ENCODE results near the gene TMEM235. TPM values are rescaled to one million over a fixed set of nuclear protein-coding genes. Genes with fewer than 3 reads are reported as not detected.

The TMEM235 gene
- polyA plus RNA-seq, 2 donors: not detected

DNA sequence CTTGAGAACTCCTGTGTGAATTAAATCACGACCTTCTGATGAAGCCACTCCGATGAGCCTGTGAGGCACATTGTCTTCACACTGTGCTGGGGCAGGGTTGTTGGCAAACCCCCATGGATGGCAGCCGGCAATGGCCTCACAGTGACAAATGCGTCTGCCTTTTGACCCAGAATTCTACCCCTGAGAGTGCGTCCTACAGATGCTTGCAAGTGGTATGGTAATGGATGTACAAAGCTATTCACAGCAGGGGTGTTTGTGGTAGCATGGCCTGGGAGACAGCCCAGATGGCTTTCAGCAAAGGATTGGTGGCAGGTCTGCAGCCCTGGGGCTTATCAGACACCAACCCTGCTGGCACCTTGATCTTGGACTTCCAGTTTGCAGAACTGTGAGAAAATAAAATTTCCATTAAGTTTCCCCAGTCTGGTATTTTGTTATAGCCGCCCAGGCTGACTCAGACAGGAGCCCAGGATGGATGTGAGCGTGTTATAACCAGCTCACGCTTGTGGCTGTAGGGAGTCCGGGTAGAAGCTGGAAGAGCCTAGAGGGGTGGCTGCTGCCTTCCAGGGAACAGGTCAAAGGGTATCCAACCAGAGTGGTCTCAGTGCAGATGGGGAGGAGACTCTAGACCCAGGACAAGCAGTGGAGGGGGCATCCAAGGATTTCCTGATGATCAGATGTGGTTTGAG, 34.1 kb upstream of the TMEM235 start:
- Histone ChIP-seq H3K9me3 (ENCODE audit: control insufficient read depth in 2 of 2, insufficient read depth in 1 of 2, low read depth in 1 of 2, low read length in 1 of 2) (no peaks in the 10 kb centered on the region), H3K36me3 (ENCODE audit: control insufficient read depth in 2 of 2, insufficient read depth in 2 of 2, low read length in 1 of 2) (peaks cover 0 to 5% of the 10 kb centered on the region in 2 donors), H3K27ac (ENCODE audit: low read depth in 2 of 2, low read length in 1 of 2) (peak overlapping the region; percentile 54 to 95), H3K4me3 (ENCODE audit: low read depth in 1 of 2, low read length in 2 of 2) (no peak overlapping the region), H3K4me1 (ENCODE audit: control insufficient read depth in 2 of 2, insufficient read depth in 2 of 2, low read length in 1 of 2) (peaks cover 2% of the 10 kb centered on the region in 2 donors), H3K27me3 (ENCODE audit: control insufficient read depth in 1 of 2, insufficient read depth in 2 of 2, low read length in 2 of 2) (no peaks in the 10 kb centered on the region)
- WGBS, 2 donors: 50 to 54% methylated on average over 9 of the region's 9 CpGs

DNA sequence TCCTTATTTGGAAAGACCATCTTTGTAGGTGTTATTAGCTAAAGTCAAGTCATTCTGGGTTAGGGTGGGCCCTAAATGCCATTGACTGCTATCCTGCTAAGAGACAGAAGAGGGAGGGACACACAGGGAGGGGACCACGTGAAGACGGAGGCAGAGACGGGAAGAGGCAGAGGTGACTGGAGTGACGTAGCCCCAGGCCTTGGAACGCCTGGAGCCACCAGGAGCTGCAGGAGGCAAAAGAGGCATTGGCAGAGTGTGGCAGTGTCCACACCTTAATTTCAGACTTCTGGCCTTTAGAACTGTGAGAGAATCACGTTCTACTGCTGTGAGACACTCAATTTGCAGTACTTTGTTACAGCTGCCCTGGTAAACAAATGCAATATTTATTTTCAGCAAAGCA, 31.0 kb upstream of the TMEM235 start:
- 80 to 82% methylated on average over 6 of the region's 6 CpGs for WGBS, 2 donors
- Histone ChIP-seq H3K4me1 (ENCODE audit: control insufficient read depth in 2 of 2, insufficient read depth in 2 of 2, low read length in 1 of 2) (peaks cover 2% of the 10 kb centered on the region in 2 donors), H3K36me3 (ENCODE audit: control insufficient read depth in 2 of 2, insufficient read depth in 2 of 2, low read length in 1 of 2) (peaks cover 0 to 18% of the 10 kb centered on the region in 2 donors), H3K27ac (ENCODE audit: low read depth in 2 of 2, low read length in 1 of 2) (no peak overlapping the region), H3K27me3 (ENCODE audit: control insufficient read depth in 1 of 2, insufficient read depth in 2 of 2, low read length in 2 of 2) (no peaks in the 10 kb centered on the region), H3K9me3 (ENCODE audit: control insufficient read depth in 2 of 2, insufficient read depth in 1 of 2, low read depth in 1 of 2, low read length in 1 of 2) (no peaks in the 10 kb centered on the region), H3K4me3 (ENCODE audit: low read depth in 1 of 2, low read length in 2 of 2) (no peak overlapping the region)

DNA sequence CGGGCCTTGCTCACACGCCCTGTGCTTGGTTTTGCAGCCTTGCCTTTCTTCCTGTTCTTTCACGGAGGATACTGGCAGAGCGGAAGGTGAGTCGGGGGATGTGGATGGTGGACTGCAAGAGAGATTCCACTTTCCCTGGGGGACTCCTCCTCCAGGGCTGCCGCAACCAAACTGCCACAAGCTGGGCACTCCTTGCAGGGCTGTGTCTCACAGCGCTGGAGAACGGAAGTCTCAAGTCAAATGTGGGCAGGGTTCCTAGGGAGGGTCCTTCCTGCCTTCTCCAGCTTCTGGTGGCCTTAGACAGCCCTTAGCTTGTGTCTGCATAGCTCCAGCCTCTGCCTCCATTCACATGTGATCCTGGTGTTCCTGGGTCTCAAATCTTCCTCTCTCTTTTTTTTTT, 28.8 kb upstream of the TMEM235 start:
- H3K27ac ChIP-seq (ENCODE audit: low read depth in 2 of 2, low read length in 1 of 2): no peak overlapping the region
- no peaks in the 10 kb centered on the region for H3K9me3 ChIP-seq (ENCODE audit: control insufficient read depth in 2 of 2, insufficient read depth in 1 of 2, low read depth in 1 of 2, low read length in 1 of 2)
- H3K4me3 ChIP-seq (ENCODE audit: low read depth in 1 of 2, low read length in 2 of 2): no peak overlapping the region
- H3K27me3 ChIP-seq (ENCODE audit: control insufficient read depth in 1 of 2, insufficient read depth in 2 of 2, low read length in 2 of 2): no peaks in the 10 kb centered on the region
- WGBS, 2 donors: 92 to 95% methylated on average over 8 of the region's 8 CpGs
- peaks cover 2% of the 10 kb centered on the region in 2 donors for H3K4me1 ChIP-seq (ENCODE audit: control insufficient read depth in 2 of 2, insufficient read depth in 2 of 2, low read length in 1 of 2)
- peaks cover 0 to 20% of the 10 kb centered on the region in 2 donors for H3K36me3 ChIP-seq (ENCODE audit: control insufficient read depth in 2 of 2, insufficient read depth in 2 of 2, low read length in 1 of 2)

DNA sequence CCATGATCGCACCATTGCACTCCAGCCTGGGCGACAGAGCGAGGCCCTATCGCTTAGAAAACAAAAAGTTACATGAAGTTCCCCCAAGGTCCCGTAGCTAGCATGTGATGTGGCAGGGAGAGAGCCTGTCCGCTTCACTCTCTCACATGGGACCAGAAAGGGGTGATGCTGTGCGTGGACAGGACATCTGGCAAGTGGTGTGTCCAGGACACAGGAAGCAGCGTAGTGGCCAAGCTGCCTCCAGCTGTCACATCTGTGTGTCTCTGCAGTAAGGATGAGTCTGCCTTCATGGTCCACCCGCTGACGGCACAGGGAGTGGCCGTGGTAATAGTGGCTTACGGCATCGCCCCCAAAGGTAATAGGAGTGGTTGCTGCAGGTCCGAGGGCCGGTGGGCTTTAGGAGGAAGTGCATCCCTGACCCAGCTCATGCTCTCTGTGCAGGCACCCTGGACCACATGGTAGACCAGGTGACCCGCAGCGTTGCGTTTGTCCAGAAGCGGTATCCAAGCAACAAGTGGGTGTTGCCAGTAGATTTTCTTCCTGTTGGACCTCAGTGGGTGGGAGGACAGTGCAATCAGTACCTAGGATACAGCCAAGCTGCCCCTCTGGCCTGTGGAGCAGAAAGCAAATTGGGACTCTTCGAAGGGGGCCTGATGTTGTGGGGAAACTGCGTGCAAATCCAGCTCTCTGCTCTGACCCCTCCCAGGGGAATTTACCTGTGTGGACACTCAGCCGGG, 26.9 kb upstream of the TMEM235 start:
- H3K4me1 ChIP-seq (ENCODE audit: control insufficient read depth in 2 of 2, insufficient read depth in 2 of 2, low read length in 1 of 2): peaks cover 1 to 2% of the 10 kb centered on the region in 2 donors
- no peaks in the 10 kb centered on the region for H3K9me3 ChIP-seq (ENCODE audit: control insufficient read depth in 2 of 2, insufficient read depth in 1 of 2, low read depth in 1 of 2, low read length in 1 of 2)
- peaks cover 0 to 20% of the 10 kb centered on the region in 2 donors for H3K36me3 ChIP-seq (ENCODE audit: control insufficient read depth in 2 of 2, insufficient read depth in 2 of 2, low read length in 1 of 2)
- H3K27ac ChIP-seq (ENCODE audit: low read depth in 2 of 2, low read length in 1 of 2): no peak overlapping the region
- WGBS, 2 donors: 92 to 93% methylated on average over 22 of the region's 22 CpGs
- H3K27me3 ChIP-seq (ENCODE audit: control insufficient read depth in 1 of 2, insufficient read depth in 2 of 2, low read length in 2 of 2): no peaks in the 10 kb centered on the region
- H3K4me3 ChIP-seq (ENCODE audit: low read depth in 1 of 2, low read length in 2 of 2): no peak overlapping the region

DNA sequence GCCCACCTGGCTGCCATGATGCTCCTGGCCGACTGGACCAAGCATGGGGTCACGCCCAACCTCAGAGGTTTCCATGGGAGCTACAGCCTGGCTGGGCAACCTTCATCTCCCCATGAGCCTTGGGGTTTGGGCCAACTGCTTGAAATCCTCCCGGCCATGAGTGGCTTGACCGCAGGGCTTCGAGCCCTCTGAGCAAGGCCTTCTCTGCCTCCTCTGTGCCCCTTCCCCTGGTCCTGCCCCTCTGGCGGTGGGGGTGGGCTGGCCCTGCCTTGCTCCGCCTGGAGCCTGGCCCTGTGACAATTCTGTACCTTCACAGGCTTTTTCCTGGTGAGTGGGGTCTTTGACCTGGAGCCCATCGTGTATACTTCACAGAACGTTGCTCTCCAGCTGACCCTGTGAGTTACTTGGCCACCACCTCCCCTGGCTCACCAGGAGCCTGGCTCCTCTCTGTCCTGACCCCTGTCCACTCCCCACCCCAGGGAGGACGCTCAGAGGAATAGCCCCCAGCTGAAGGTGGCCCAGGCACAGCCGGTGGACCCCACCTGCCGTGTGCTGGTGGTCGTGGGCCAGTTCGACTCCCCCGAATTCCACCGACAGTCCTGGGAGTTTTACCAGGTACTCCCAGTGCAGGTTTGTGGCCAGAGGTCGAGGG, 26.2 kb upstream of the TMEM235 start:
- Histone ChIP-seq H3K27me3 (ENCODE audit: control insufficient read depth in 1 of 2, insufficient read depth in 2 of 2, low read length in 2 of 2) (no peaks in the 10 kb centered on the region), H3K9me3 (ENCODE audit: control insufficient read depth in 2 of 2, insufficient read depth in 1 of 2, low read depth in 1 of 2, low read length in 1 of 2) (no peaks in the 10 kb centered on the region), H3K4me1 (ENCODE audit: control insufficient read depth in 2 of 2, insufficient read depth in 2 of 2, low read length in 1 of 2) (peaks cover 0 to 2% of the 10 kb centered on the region in 2 donors), H3K36me3 (ENCODE audit: control insufficient read depth in 2 of 2, insufficient read depth in 2 of 2, low read length in 1 of 2) (peaks cover 0 to 20% of the 10 kb centered on the region in 2 donors), H3K27ac (ENCODE audit: low read depth in 2 of 2, low read length in 1 of 2) (no peak overlapping the region), H3K4me3 (ENCODE audit: low read depth in 1 of 2, low read length in 2 of 2) (no peak overlapping the region)
- WGBS, 2 donors: 90 to 92% methylated on average over 17 of the region's 17 CpGs

DNA sequence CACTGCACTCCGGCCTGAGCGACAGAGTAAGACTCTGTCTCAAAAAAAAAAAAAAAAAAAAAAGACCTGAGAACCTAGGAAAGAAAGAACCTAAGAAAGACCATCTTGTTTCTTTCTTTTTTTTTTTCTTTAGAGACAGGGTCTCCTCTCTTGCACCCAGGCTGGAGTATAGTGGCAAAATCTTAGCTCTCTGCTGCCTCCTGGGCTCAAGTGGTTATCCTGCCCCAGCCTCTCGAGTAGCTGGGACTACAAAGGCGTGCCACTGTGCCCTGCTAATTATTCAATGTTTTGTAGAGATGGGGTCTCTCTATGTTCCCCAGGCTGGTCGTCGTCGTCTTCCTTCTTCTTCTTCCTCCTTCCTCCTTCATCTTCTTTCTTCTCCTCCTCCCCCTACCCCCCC, 25.1 kb upstream of the TMEM235 start:
- H3K9me3 ChIP-seq (ENCODE audit: control insufficient read depth in 2 of 2, insufficient read depth in 1 of 2, low read depth in 1 of 2, low read length in 1 of 2): no peaks in the 10 kb centered on the region
- WGBS, 2 donors: 80 to 81% methylated on average over 7 of the region's 7 CpGs
- H3K36me3 ChIP-seq (ENCODE audit: control insufficient read depth in 2 of 2, insufficient read depth in 2 of 2, low read length in 1 of 2): peaks cover 0 to 20% of the 10 kb centered on the region in 2 donors
- no peaks in the 10 kb centered on the region for H3K4me1 ChIP-seq (ENCODE audit: control insufficient read depth in 2 of 2, insufficient read depth in 2 of 2, low read length in 1 of 2)
- no peaks in the 10 kb centered on the region for H3K27me3 ChIP-seq (ENCODE audit: control insufficient read depth in 1 of 2, insufficient read depth in 2 of 2, low read length in 2 of 2)
- no peak overlapping the region for H3K4me3 ChIP-seq (ENCODE audit: low read depth in 1 of 2, low read length in 2 of 2)
- H3K27ac ChIP-seq (ENCODE audit: low read depth in 2 of 2, low read length in 1 of 2): no peak overlapping the region

DNA sequence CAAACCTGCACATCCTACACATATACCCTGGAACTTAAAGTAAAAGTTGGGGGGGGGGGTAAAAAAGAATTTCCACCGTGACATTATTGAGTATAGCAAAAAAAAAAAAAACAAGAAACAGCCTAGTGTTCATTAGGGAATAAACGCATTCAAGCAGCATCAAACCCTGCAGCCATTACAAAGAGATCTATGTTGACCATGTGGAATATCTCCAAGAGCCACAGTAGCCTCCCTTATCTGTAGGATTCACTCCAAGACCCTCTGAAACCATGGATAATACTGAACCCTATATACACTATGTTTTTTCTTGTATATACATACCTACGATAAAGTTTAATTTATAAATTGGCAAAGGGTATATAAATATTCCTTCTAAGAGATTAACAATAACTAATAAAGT, 22.9 kb upstream of the TMEM235 start:
- no peaks in the 10 kb centered on the region for H3K27me3 ChIP-seq (ENCODE audit: control insufficient read depth in 1 of 2, insufficient read depth in 2 of 2, low read length in 2 of 2)
- no peak overlapping the region for H3K27ac ChIP-seq (ENCODE audit: low read depth in 2 of 2, low read length in 1 of 2)
- no peaks in the 10 kb centered on the region for H3K4me1 ChIP-seq (ENCODE audit: control insufficient read depth in 2 of 2, insufficient read depth in 2 of 2, low read length in 1 of 2)
- no peak overlapping the region for H3K4me3 ChIP-seq (ENCODE audit: low read depth in 1 of 2, low read length in 2 of 2)
- H3K36me3 ChIP-seq (ENCODE audit: control insufficient read depth in 2 of 2, insufficient read depth in 2 of 2, low read length in 1 of 2): peaks cover 0 to 17% of the 10 kb centered on the region in 2 donors
- 61 to 75% methylated on average over 3 of the region's 3 CpGs for WGBS, 2 donors
- no peaks in the 10 kb centered on the region for H3K9me3 ChIP-seq (ENCODE audit: control insufficient read depth in 2 of 2, insufficient read depth in 1 of 2, low read depth in 1 of 2, low read length in 1 of 2)

DNA sequence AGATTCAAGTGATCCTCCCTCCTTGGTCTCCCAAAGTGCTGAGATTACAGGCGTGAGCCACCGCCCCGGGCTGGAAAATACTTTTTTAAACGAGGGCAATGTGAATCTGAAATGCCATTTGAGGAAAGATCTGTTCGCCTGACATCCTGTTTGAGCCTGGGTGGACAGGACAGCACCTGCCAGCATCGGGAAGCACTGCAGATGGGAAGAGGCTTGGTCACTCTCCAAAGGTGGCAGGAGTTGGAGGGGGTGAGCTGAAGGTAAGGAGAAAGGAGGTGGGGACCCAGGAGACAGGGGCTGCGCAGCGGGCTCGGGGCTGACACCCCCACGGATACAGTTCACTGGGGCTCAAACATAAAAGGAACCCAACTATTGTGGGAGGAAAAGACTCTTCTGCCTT, 21.3 kb upstream of the TMEM235 start:
- peaks cover 0 to 8% of the 10 kb centered on the region in 2 donors for H3K36me3 ChIP-seq (ENCODE audit: control insufficient read depth in 2 of 2, insufficient read depth in 2 of 2, low read length in 1 of 2)
- H3K27me3 ChIP-seq (ENCODE audit: control insufficient read depth in 1 of 2, insufficient read depth in 2 of 2, low read length in 2 of 2): no peaks in the 10 kb centered on the region
- no peaks in the 10 kb centered on the region for H3K9me3 ChIP-seq (ENCODE audit: control insufficient read depth in 2 of 2, insufficient read depth in 1 of 2, low read depth in 1 of 2, low read length in 1 of 2)
- H3K4me1 ChIP-seq (ENCODE audit: control insufficient read depth in 2 of 2, insufficient read depth in 2 of 2, low read length in 1 of 2): peaks cover 0 to 3% of the 10 kb centered on the region in 2 donors
- no peak overlapping the region for H3K4me3 ChIP-seq (ENCODE audit: low read depth in 1 of 2, low read length in 2 of 2)
- no peak overlapping the region for H3K27ac ChIP-seq (ENCODE audit: low read depth in 2 of 2, low read length in 1 of 2)
- WGBS, 2 donors: 78 to 79% methylated on average over 10 of the region's 10 CpGs

DNA sequence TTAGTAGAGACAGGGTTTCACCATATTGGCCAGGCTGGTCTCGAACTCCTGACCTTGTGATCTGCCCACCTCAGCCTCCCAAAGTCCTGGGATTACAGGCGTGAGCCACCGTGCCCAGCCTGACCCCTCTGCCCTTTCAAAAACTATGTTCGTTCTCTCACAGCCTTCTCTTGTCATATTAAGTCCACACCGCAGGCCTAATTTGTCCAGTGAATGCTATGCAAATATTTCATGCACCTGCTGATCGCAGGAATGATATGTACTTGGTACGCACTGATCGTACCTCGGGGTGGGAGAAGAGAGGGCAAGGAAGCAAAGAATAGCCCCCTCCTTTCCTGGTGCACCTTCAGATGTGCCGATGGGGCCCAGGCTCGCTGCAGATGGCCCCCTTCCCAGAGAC, 20.4 kb upstream of the TMEM235 start:
- WGBS, 2 donors: 62 to 76% methylated on average over 11 of the region's 11 CpGs

More for the DNA sequence above, 20.4 kb upstream of the TMEM235 start:
- Histone ChIP-seq H3K36me3 (ENCODE audit: control insufficient read depth in 2 of 2, insufficient read depth in 2 of 2, low read length in 1 of 2) (peaks cover 0 to 4% of the 10 kb centered on the region in 2 donors), H3K27me3 (ENCODE audit: control insufficient read depth in 1 of 2, insufficient read depth in 2 of 2, low read length in 2 of 2) (no peaks in the 10 kb centered on the region), H3K27ac (ENCODE audit: low read depth in 2 of 2, low read length in 1 of 2) (no peak overlapping the region), H3K4me1 (ENCODE audit: control insufficient read depth in 2 of 2, insufficient read depth in 2 of 2, low read length in 1 of 2) (peaks cover 0 to 3% of the 10 kb centered on the region in 2 donors), H3K9me3 (ENCODE audit: control insufficient read depth in 2 of 2, insufficient read depth in 1 of 2, low read depth in 1 of 2, low read length in 1 of 2) (no peaks in the 10 kb centered on the region), H3K4me3 (ENCODE audit: low read depth in 1 of 2, low read length in 2 of 2) (no peak overlapping the region)

All from esophagus (tissue), 2 donors.